ENCODE data around the gene AOAH.
"Not testable (repeated sequence)": the region's sequence is repeated elsewhere in the genome, so short reads cannot be mapped to it uniquely, and the experiment has no call there.

Gene AOAH

DNA sequence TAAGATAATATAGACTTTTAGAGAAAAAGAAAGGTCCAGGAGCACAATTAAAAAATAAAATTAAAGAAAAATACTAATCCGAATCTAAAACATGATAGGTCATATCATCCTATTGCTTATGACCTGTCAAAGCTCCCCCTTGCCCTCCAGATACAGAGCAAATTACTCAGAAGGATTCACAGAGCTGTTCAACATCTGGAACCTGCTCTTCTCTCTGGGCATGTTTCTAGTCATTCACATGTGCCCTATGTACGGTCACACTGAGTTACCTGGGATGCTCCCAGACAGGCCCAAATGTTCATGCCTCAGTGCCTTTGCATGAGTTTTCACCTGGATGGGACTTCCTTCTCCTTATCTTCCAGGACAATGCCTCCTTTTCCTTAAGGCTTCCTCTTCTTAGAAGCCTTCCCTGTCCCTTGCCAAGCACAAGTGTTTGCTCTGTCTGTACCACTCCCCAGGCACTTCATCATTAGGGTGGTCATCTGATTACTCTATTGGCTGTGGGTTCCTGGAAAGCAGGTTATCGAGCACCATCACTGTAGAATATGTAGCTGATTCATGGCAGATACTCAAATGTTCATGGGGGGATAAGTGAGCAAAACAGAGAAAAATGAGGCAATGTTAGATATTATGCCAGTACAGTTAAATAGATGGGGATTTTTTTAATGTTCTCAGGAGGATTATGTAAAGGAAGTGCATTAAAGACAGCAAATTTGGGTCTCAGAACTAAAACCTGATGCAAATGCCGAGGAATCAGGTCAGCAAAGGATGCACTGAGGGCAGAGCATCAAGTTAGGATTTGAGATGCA, 12.0 kb upstream of the AOAH start:
- DNase-seq, result no peak

- no peak for DNase-seq
Measured at GRCh38 chr7:36735172-36735571, 10.9 kb upstream of the AOAH start.

DNA sequence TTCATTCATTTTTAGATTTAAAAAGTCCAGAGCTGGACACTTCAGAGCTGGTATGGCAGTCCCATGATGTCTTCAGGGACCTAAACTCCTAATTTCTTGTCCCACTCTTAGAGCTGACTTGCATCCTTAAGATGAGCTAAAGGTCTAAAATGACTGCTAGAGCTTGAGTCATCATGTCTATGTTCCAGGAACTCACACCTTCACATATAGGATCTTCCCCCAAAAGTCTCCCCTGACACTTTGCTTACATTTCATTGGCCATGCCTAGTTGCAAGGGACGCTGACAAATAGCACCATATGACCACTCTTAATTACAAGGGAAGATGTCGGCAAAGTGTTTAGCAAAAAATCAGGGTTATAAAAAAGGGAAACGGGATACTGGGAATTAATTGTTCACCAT, 10.4 kb upstream of the AOAH start:
- DNase-seq, result no peak

- DNase-seq, result no peak
Measured at GRCh38 chr7:36733411-36733810, 9.1 kb upstream of the AOAH start.

DNA sequence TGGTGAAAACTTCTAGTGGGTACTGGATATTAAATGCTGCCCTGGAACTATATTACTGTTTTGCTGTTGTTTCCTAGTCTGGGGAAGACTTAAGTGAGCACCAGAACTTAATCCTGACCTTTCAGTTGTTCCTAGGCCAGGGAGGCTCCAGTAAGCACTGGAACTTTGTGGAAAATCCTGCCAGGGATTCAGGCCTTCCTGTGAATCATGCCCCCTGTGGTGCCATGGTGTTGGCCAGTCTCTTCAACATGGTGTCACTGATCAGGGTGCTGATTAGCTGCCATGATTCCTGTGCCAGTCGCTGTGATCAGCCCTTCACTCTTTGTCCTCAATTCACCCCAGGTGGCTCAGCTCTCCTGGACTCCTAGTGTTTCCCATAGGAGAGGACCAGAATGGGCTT, 8.5 kb upstream of the AOAH start:
- no peak for DNase-seq

- no peak for DNase-seq
Measured at GRCh38 chr7:36730046-36730445, 5.8 kb upstream of the AOAH start.

DNA sequence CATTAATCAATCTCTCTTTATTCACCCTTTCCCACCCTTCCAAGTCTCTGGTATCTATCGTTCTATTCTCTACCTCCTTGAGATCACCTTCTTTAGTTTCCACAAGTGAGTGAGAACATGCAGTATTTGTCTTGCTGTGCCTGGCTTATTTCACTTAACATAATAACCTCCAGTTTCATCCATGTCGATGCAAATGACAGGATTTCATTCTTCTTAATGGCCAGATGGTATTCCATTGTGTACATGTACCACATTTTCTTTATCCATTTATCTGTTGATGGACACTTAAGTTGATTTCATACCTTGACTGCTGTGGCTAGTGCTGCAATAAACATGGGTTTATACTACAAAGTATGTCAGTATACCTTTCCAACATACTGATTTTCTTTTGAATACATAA, 3.8 kb upstream of the AOAH start:
- DNase-seq, result no peak

GRCh38 chr7:36726806-36727503, 2.7 kb upstream of the AOAH start:
- no peak for DNase-seq

DNA sequence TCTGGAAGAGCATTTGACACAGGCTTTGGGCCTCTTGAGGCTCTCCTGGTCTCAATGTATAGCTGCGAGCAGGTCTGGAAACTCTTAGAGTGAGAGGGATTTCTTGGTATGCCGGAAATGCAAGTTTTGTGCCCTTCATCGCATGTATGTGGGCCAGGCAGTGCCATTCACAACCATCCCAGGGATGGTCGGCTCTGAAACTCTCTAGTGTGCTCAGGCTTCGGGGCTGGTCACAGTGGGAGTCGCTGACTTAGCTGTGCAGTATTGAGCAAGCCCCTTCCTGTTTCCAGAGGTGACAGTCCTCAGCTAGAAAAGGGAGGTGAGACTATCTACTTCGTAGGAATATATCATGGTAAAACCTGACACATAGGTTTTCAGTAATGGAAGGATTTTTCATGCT, 2.0 kb upstream of the AOAH start:
- no peak for DNase-seq

DNA sequence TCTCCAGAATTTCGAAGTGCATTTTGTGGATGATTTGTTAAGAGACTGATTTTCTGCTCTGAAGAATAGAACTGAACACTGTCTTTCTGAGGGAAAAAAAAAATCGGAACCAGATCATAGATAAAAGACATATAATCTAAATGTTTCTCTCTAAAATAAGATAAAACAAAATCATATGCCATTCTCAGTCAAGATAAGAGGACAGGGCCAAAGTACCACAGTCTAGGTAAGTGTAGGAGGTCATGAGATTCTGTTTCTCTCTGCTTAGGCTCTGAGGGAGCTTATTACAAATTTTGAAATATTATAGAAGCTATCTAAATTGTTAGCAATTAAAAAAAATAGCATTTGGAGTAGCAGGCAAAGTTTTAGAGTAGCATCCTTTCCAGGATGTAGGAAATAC, 702 bp upstream of the AOAH start:
- no peak for DNase-seq

DNA sequence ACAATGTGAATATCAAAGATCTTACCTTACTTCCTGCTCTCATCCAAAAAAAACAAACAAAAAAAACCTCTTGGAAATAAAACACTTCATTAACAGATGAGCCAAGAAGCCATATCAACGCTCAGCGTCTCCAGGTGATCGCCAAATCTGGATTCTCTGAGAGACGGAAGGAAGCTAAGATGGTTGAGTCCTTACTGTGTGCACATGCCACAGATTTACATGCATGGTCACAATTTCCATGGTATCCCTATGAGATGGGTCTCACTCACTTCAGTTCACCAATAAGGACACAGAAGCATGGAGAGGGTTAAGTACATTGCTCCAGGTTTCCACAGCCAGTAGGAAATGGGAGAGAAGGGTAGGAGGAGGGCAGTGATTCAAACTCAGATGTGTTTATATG, 1.0 kb downstream of the AOAH start:
- no peak for DNase-seq

- DNase-seq, result no peak
Measured at GRCh38 chr7:36719083-36719632, 5.1 kb downstream of the AOAH start.

DNA sequence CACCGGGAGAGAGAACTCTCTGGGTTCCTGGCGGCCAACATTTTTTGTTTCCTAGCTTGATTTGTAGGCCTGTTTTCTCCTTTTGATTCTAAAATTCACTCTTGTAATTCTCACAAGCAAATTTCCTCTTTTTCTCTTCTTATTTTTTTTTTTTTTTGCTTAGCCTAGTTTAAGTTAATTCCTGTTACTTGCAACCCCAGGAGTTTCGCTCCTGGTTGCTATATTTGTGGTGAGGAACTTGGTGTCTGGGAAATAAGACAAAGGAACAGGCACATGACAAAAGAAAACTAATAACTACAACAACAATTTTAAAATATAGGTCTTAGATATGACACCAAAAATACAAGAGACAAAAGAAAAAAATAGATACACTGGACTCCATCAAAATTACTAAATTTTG, 6.7 kb downstream of the AOAH start:
- DNase-seq, result no peak

DNA sequence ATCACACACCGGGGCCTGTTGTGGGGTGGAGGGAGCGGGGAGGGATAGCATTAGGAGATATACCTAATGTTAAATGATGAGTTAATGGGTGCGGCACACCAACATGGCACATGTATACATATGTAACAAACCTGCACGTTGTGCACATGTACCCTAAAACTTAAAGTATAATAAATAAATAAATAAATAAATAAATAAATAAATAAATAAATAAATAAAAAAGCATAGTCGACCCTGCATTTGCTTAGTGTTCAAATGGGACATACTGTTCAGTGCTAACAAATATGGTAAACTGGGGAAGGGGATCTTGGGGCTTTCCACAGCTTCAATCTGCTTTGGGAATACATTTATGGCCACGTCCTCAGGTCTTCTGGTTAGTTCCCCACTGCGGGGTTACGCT, 7.5 kb downstream of the AOAH start:
- DNase-seq, result not testable (repeated sequence)

GRCh38 chr7:36712015-36712414, 12.3 kb downstream of the AOAH start:
- no peak for DNase-seq

GRCh38 chr7:36711256-36711655, 13.0 kb downstream of the AOAH start:
- DNase-seq, result no peak

DNA sequence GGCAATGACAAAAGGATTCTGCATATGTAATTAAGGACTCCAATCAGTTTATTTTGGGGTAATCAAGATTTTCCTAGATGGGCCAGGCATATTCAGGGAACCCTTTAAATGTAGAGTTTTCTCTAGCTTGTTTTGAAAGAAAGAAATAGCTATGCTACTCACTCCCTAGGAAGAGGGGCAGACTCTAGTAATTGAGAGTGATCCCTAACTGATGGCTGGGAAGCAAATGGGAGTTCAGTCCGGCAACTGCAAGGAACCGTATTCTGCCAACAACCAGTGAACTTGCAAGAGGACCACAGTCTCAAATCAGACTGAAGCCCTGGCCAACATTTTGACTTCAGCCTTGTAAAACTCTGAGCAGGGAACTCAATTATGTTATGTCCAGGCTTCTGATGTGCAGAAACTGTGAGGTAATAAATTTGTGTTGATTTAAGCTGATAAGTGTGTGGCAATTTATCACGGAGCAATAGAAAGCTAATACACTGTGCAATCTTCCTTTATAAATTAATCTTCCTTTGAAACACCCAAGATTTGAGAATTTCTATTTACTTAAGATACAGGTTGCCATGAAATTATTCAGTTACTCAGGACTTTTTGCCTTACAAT, 14.0 kb downstream of the AOAH start:
- DNase-seq, result no peak

DNA sequence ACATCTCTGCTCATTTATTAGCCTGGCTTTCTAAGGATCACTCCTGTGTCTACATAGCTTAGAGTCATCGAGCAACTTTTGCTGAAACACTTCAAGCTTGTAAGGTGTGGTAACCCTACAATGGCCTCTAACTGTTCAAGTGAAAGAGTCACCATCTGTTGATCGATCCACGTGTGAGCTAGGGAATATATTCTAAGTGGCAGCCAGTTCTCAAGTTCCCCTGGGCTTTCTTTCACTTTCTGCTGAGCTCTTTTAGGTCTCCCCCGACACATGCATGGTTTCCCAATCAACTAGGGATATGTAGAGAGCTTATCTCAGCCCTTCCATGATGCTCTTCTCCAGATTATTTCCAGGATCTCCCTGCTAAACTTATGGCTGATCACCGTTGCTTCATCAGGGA, 15.5 kb downstream of the AOAH start:
- DNase-seq, result no peak

- DNase-seq, result no peak
Measured at GRCh38 chr7:36707898-36708297, 16.4 kb downstream of the AOAH start.

- no peak for DNase-seq
Measured at GRCh38 chr7:36707465-36707864, 16.8 kb downstream of the AOAH start.

- not testable (repeated sequence) for DNase-seq
Measured at GRCh38 chr7:36703860-36704259, 20.4 kb downstream of the AOAH start.

- DNase-seq, result no peak
Measured at GRCh38 chr7:36692456-36692855, 31.8 kb downstream of the AOAH start.

GRCh38 chr7:36691983-36692382, 32.3 kb downstream of the AOAH start:
- DNase-seq, result no peak

Data from activated CD8-positive, alpha-beta memory T cell treated with anti-CD3 and anti-CD28 coated beads, Interleukin-2, amount 50 U/mL, for 48 hours (primary cell).